H1 (cell line): ENCODE measurements around the gene RXRA. TPM values are rescaled to one million over a fixed set of nuclear protein-coding genes. Genes with fewer than 3 reads are reported as not detected.

Experiments
- CTCF ChIA-PET: fragments of 300-600 bp; sonication (Branson Sonifier 250); formaldehyde crosslinking; loops from one replicate; lab custom pipeline; 2021; ENCODE audit not compliant: partially characterized antibody; lab: Charles Lee
- POLR2A ChIA-PET: fragments of 300-600 bp; sonication (Branson Sonifier 250); formaldehyde crosslinking; loops from one replicate; lab custom pipeline; 2021; ENCODE audit warnings: inconsistent platforms; ENCODE audit not compliant: partially characterized antibody; lab: Charles Lee
- DNase-seq, 2 experiments: peaks; one replicate each; pipeline versions ENCODE4 v3.0.0 to v3.0.0-alpha.2; 2010 to 2022; ENCODE audit warnings: low spot score in 2 of 2, low read depth in 1 of 2, mixed read lengths in 1 of 2
- FAIRE-seq: peaks from 2 replicates; lab custom pipeline; 2011; peaks lifted over from hg19 to GRCh38; lab: Jason Lieb, UNC
- H2AFZ ChIP-seq: 2 replicates; pipeline ENCODE4 v1.8.1; 2012; ENCODE audit warnings: low read length, inconsistent platforms
- H2AK5ac ChIP-seq: 2 replicates; pipeline ENCODE4 v1.6.1; 2013; ENCODE audit warnings: low read depth, low read length
- H2BK120ac ChIP-seq: replicated peaks from 2 replicates; pipeline ENCODE3; 2013; ENCODE audit warnings: low read depth, low read length, inconsistent platforms
- H2BK12ac ChIP-seq: 2 replicates; pipeline ENCODE4 v1.6.1; 2013; ENCODE audit warnings: low read depth, low read length
- H2BK15ac ChIP-seq: 2 replicates; pipeline ENCODE4 v1.6.1; 2013; ENCODE audit warnings: low read length
- H2BK20ac ChIP-seq: 2 replicates; pipeline ENCODE4 v1.6.1; 2013; ENCODE audit warnings: low read length
- H2BK5ac ChIP-seq: 2 replicates; pipeline ENCODE4 v1.6.1; 2013; ENCODE audit warnings: low read depth, low read length
- H3K14ac ChIP-seq: 2 replicates; pipeline ENCODE4 v1.6.1; 2013; ENCODE audit warnings: inconsistent platforms; ENCODE audit not compliant: insufficient read length
- H3K18ac ChIP-seq: 2 replicates; pipeline ENCODE4 v1.6.1; 2013; ENCODE audit warnings: low read length; ENCODE audit errors: extremely low read depth
- H3K23ac ChIP-seq: 2 replicates; pipeline ENCODE4 v1.6.1; 2013; ENCODE audit warnings: inconsistent platforms; ENCODE audit not compliant: insufficient read length
- H3K23me2 ChIP-seq: 2 replicates; pipeline ENCODE4 v1.6.1; 2013; ENCODE audit warnings: low read depth, low read length
- H3K27ac ChIP-seq: 2 replicates; pipeline ENCODE4 v1.6.1; 2011; ENCODE audit warnings: low read depth, low read length, inconsistent platforms
- H3K27me3 ChIP-seq, 4 experiments: replicated peaks in 1 of 4; 1 replicate in 1 of 4; 2 replicates in 3 of 4; pipeline versions ENCODE4 v1.6.1 to v1.8.1; 2011 to 2013; ENCODE audit warnings: low read length in 3 of 4, mild to moderate bottlenecking in 3 of 4, inconsistent platforms in 2 of 4, mixed read lengths in 2 of 4, moderate library complexity in 1 of 4; ENCODE audit not compliant: control insufficient read depth in 3 of 4, insufficient read depth in 3 of 4; ENCODE audit errors: extremely low read depth in 1 of 4
- H3K36me3 ChIP-seq, 4 experiments: 2 replicates each; pipeline versions ENCODE4 v1.6.1 to v1.8.1; 2011 to 2013; ENCODE audit warnings: mild to moderate bottlenecking in 4 of 4, low read length in 3 of 4, moderate library complexity in 2 of 4, control low read depth in 1 of 4, inconsistent platforms in 1 of 4; ENCODE audit not compliant: insufficient read depth in 4 of 4, control insufficient read depth in 2 of 4
- H3K4ac ChIP-seq: replicated peaks from 2 replicates; pipeline ENCODE3; 2013; ENCODE audit warnings: low read length, low read depth, mixed read lengths, inconsistent platforms; ENCODE audit not compliant: insufficient read length
- H3K4me1 ChIP-seq, 4 experiments: replicated peaks in 1 of 4; 1 replicate in 1 of 4; 2 replicates in 3 of 4; pipeline versions ENCODE4 v1.6.1 to v1.8.1; 2011 to 2013; ENCODE audit warnings: low read length in 3 of 4, inconsistent platforms in 2 of 4, mixed read lengths in 1 of 4; ENCODE audit not compliant: insufficient read depth in 4 of 4, control insufficient read depth in 3 of 4
- H3K4me2 ChIP-seq, 2 experiments: 2 replicates each; pipeline versions ENCODE4 v1.6.1 to v1.8.1; 2011 to 2013; ENCODE audit warnings: low read depth in 2 of 2, low read length in 2 of 2, control low read depth in 1 of 2, inconsistent platforms in 1 of 2, mild to moderate bottlenecking in 1 of 2; ENCODE audit not compliant: insufficient read depth in 1 of 2
- H3K4me3 ChIP-seq, 4 experiments: fragments of 200-600, 300-600 bp in 1 of 4; sonication (generic), shearing (Covaris generic), sonication (Bioruptor Twin) in 1 of 4; 2 replicates each; pipeline versions ENCODE4 v1.5.1 to v1.8.1; 2011 to 2016; ENCODE audit warnings: low read length in 4 of 4, low read depth in 3 of 4, control low read depth in 2 of 4, inconsistent platforms in 2 of 4, mild to moderate bottlenecking in 2 of 4, mixed read lengths in 1 of 4, moderate library complexity in 1 of 4; ENCODE audit not compliant: insufficient read depth in 2 of 4; ENCODE audit errors: extremely low read depth in 1 of 4
- H3K56ac ChIP-seq: replicated peaks from 2 replicates; pipeline ENCODE3; 2013; ENCODE audit warnings: low read depth, mild to moderate bottlenecking, mixed read lengths, low read length, inconsistent platforms; ENCODE audit not compliant: insufficient read length
- H3K79me1 ChIP-seq: 2 replicates; pipeline ENCODE4 v1.6.1; 2013; ENCODE audit warnings: low read depth, low read length, control low read depth
- H3K79me2 ChIP-seq, 2 experiments: 2 replicates each; pipeline versions ENCODE4 v1.6.1 to v1.8.1; 2012 to 2013; ENCODE audit warnings: low read length in 2 of 2, mild to moderate bottlenecking in 2 of 2, inconsistent platforms in 1 of 2; ENCODE audit not compliant: insufficient read depth in 2 of 2, control insufficient read depth in 1 of 2
- H3K9ac ChIP-seq, 4 experiments: replicated peaks in 1 of 4; 1 replicate in 1 of 4; 2 replicates in 3 of 4; pipeline versions ENCODE4 v1.6.1 to v1.8.1; 2011 to 2013; ENCODE audit warnings: low read depth in 3 of 4, low read length in 3 of 4, control low read depth in 2 of 4, mild to moderate bottlenecking in 2 of 4, moderate library complexity in 2 of 4, inconsistent platforms in 1 of 4; ENCODE audit errors: extremely low read depth in 1 of 4
- H3K9me3 ChIP-seq, 2 experiments: 2 replicates each; pipeline versions ENCODE4 v1.6.1 to v1.8.1; 2012 to 2013; ENCODE audit warnings: mild to moderate bottlenecking in 2 of 2, moderate library complexity in 2 of 2, control low read depth in 1 of 2, inconsistent platforms in 1 of 2, low read depth in 1 of 2, low read length in 1 of 2, mixed read lengths in 1 of 2; ENCODE audit not compliant: insufficient read depth in 2 of 2
- H4K20me1 ChIP-seq, 2 experiments: replicated peaks in 1 of 2; 2 replicates each; pipeline versions ENCODE3 to v1.8.1; 2011 to 2013; ENCODE audit warnings: inconsistent platforms in 2 of 2, low read length in 2 of 2, mild to moderate bottlenecking in 1 of 2; ENCODE audit not compliant: insufficient read depth in 2 of 2, control insufficient read depth in 1 of 2
- H4K5ac ChIP-seq: 2 replicates; pipeline ENCODE4 v1.6.1; 2013; ENCODE audit warnings: low read length, low read depth, mixed read lengths, inconsistent platforms; ENCODE audit not compliant: insufficient read length
- H4K8ac ChIP-seq: 2 replicates; pipeline ENCODE4 v1.8.0; 2013; ENCODE audit warnings: mild to moderate bottlenecking, moderate library complexity, low read length, inconsistent platforms; ENCODE audit not compliant: insufficient read depth; ENCODE audit errors: extremely low read depth
- H4K91ac ChIP-seq: replicated peaks from 2 replicates; pipeline ENCODE3; 2013; ENCODE audit warnings: low read length, mixed read lengths, inconsistent platforms; ENCODE audit not compliant: insufficient read length
- BCL11A ChIP-seq, 2 experiments: IDR thresholded peaks; one replicate each; pipeline ENCODE4 v1.6.1; 2011; ENCODE audit warnings: low read depth in 2 of 2, low read length in 2 of 2, mild to moderate bottlenecking in 2 of 2
- CBX8 ChIP-seq: fragments of 300-800, 300-1000 bp; sonication (generic); IDR thresholded peaks from 2 replicates; pipeline ENCODE4 v1.7.1; 2016; ENCODE audit warnings: low read depth, low read length, borderline replicate concordance
- KDM4A ChIP-seq: IDR thresholded peaks from one replicate; pipeline ENCODE4 v1.7.1; 2012; ENCODE audit warnings: low read depth, mild to moderate bottlenecking, moderate library complexity, low read length, inconsistent platforms; ENCODE audit not compliant: severe bottlenecking
- WGBS, 2 experiments: shearing (Covaris generic) in 1 of 2; methylation state at CpG; one replicate each; pipeline versions ENCODE4 v1.1.6 to v1.1.7; 2013 to 2015; ENCODE audit warnings: low lambda C conversion rate in 2 of 2, mixed read lengths in 2 of 2, inconsistent platforms in 1 of 2, low coverage in 1 of 2, missing lambda C conversion rate in 1 of 2; ENCODE audit not compliant: insufficient replicate concordance in 2 of 2, insufficient coverage in 1 of 2, insufficient read length in 1 of 2; ENCODE audit errors: extremely low coverage in 1 of 2, missing lambda C conversion rate in 1 of 2; 5-methylcytosine and 5-hydroxymethylcytosine counted together
- polyA plus RNA-seq, 7 experiments: library from polyadenylated mRNA; depleted of rRNA in 3 of 7; stranded (reverse) in 5 of 7; unstranded in 2 of 7; fragments of >200 nt in 5 of 7; fragments of 200-250 nt in 2 of 7; gene quantifications; 1 replicate in 5 of 7; 2 replicates in 1 of 7; 4 replicates in 1 of 7; pipeline versions ENCODE4 v1.2.1 to v1.2.3, GENCODE V29; 2011 to 2013; ENCODE audit warnings: missing spikeins in 2 of 7, mixed read lengths in 2 of 7
- total RNA-seq: library from RNA; stranded (reverse); fragmentation: NEBNext Ultra II Directional; extraction: Animal tissue kit (Norgen Biotek cat#: 25700); gene quantifications from 2 replicates; pipeline ENCODE4 v1.2.1, GENCODE V29; 2021

The RXRA gene
- total and polyA plus RNA-seq, 2 of the 8 experiments (the other 6 are each of a cell fraction or from before 2014, with no cell fraction given), result 9.8 to 29.4 TPM

DNA sequence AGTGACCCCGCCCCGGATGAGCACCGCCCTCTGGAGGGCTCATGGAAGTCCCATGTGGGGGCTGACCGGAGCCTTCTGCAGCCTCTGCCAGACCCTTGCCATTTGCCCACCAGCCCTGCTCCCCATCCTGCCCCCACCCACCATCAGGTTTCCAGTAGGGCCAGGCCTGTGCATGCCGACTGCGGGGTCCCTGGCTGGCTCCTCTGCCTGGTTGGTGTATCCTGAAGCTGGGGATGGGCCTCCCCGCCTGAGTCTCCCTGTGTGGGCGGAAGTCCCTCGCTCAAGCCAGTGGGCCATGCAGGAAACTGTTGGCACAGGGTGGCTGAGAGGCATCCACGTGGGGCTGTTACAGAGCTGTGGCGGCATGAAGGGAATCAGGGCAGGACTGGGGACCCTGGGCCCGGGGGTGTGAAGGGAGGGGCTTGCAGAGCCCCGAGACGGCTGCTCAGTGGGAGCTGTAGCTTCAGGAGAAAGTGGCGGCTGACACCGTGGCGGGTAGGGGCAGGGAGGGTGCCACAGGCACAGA lies 88.7 kb downstream of the RXRA start:
- Histone ChIP-seq H3K56ac (no peak overlapping the region), H3K9me3 (no peaks in the 10 kb centered on the region), H4K5ac (no peak overlapping the region), H3K23ac (no peak overlapping the region), H2BK120ac (no peak overlapping the region), H3K27me3 (no peaks in the 10 kb centered on the region), H3K18ac (no peak overlapping the region), H3K9ac (no peak overlapping the region), H2BK20ac (no peak overlapping the region), H3K36me3 (peaks cover 0 to 6% (median 0%) of the 10 kb centered on the region in 4 experiments; a peak in 1 of 8 replicates), H2AK5ac (no peak overlapping the region), H3K79me2 (no peaks in the 10 kb centered on the region), H2BK12ac (no peak overlapping the region), H4K20me1 (peaks cover 4 to 5% of the 10 kb centered on the region in 2 experiments), H3K4me2 (no peak overlapping the region), H3K23me2 (no peaks in the 10 kb centered on the region; the same call in 1 of the 2 replicates), H4K8ac (no peak overlapping the region; the same call in 1 of the 2 replicates), H2AFZ (no peak overlapping the region), H3K4me3 (no peak overlapping the region), H2BK15ac (no peak overlapping the region), H3K27ac (no peak overlapping the region), H4K91ac (no peak overlapping the region), H3K4me1 (peaks cover 0 to 10% (median 2%) of the 10 kb centered on the region in 4 experiments; a peak in 4 of 7 replicates), H3K4ac (no peak overlapping the region), H3K79me1 (peaks cover 7% of the 10 kb centered on the region), H3K14ac (no peak overlapping the region), H2BK5ac (no peak overlapping the region)
- DNase-seq, result no peak
- 81% methylated on average over 15 of the region's 17 CpGs; no CpG with 5 or more reads in 1 of the 2 experiments for WGBS, 2 experiments
- POLR2A ChIA-PET, result no interaction called here
- CTCF ChIA-PET, result interaction anchor here (0.7 to 1.7 kb wide), 6 partner anchors 16 to 244 kb away, joined by 3 to 6 read pairs (median 3); no protein-coding TSS in a partner anchor
- FAIRE-seq, result no peak
- TF ChIP-seq BCL11A (IDR thresholded peaks at IDR 0.05; ENCODE audit: low read depth in 2 of 2, low read length in 2 of 2) (no peak), CBX8 (no peak), KDM4A (no peak)
